HepG2 (cell line): Measurements from ENCODE around the gene STK32B. TPM values are rescaled to one million over a fixed set of nuclear protein-coding genes. Genes with fewer than 3 reads are reported as not detected.

Experiments
- ATAC-seq: fragments of 200-7000 bp; cut with Tn5 transposase; 3 replicates; pipeline ENCODE4 v1.9.1; 2020; ENCODE audit warnings: mild to moderate bottlenecking, moderate library complexity
- BruUV-seq: library from RNA; stranded (reverse); fragments of 400-500 nt; replicated peaks from 2 replicates; lab custom pipeline; 2021; lab: Mats Ljungman, UMichigan
- CTCF ChIA-PET: fragments of 300-600 bp; formaldehyde crosslinking; extraction: SDS; loops from one replicate; lab custom pipeline; 2021; ENCODE audit warnings: low total read pairs, inconsistent platforms, low intra/inter-chr PET ratio; lab: Yijun Ruan, JAX
- POLR2A ChIA-PET: fragments of 350-600 bp; sonication (Branson Sonifier 250); formaldehyde crosslinking; loops from one replicate; lab custom pipeline; 2020; ENCODE audit warnings: antibody characterized with exemption, inconsistent platforms; lab: Yijun Ruan, JAX
- DNase-seq: peaks from one replicate; pipeline ENCODE4 v3.0.0-alpha.2; 2015; ENCODE audit warnings: low spot score
- FAIRE-seq: peaks from 3 replicates; lab custom pipeline; 2011; peaks lifted over from hg19 to GRCh38; lab: Jason Lieb, UNC
- H2AFZ ChIP-seq: one replicate; pipeline ENCODE4 v1.6.1; 2011; ENCODE audit warnings: low read length, inconsistent platforms
- H3K27ac ChIP-seq: fragments of 300-600 bp; 3 replicates; pipeline ENCODE4 v1.8.0; 2011; ENCODE audit warnings: mixed run types, mild to moderate bottlenecking, mixed read lengths, low read length, inconsistent platforms; ENCODE audit not compliant: insufficient read depth; ENCODE audit errors: extremely low read length
- H3K27me3 ChIP-seq, 2 experiments: fragments of 200-600 bp in 1 of 2; 2 replicates in 1 of 2; 3 replicates in 1 of 2; pipeline versions ENCODE4 v1.6.0 to v1.8.0; 2011; ENCODE audit warnings: low read length in 2 of 2, mild to moderate bottlenecking in 2 of 2, moderate library complexity in 2 of 2, inconsistent platforms in 1 of 2; ENCODE audit not compliant: insufficient read depth in 2 of 2, control insufficient read depth in 1 of 2
- H3K36me3 ChIP-seq, 2 experiments: fragments of 200-600 bp in 1 of 2; replicated peaks in 1 of 2; 2 replicates in 1 of 2; 3 replicates in 1 of 2; pipeline versions ENCODE4 v1.5.1 to v1.8.0; 2011; ENCODE audit warnings: low read length in 2 of 2, inconsistent platforms in 1 of 2; ENCODE audit not compliant: insufficient read depth in 2 of 2, control insufficient read depth in 1 of 2
- H3K4me1 ChIP-seq: 2 replicates; pipeline ENCODE4 v1.5.1; 2012; ENCODE audit warnings: low read length, inconsistent platforms; ENCODE audit not compliant: insufficient read depth
- H3K4me2 ChIP-seq: 2 replicates; pipeline ENCODE4 v1.6.0; 2011; ENCODE audit warnings: low read depth, low read length, inconsistent platforms
- H3K4me3 ChIP-seq, 3 experiments: fragments of 200-600 bp in 1 of 3; sonication (generic), shearing (Covaris generic) in 1 of 3; replicated peaks in 1 of 3; 2 replicates each; pipeline ENCODE4 v1.5.1; 2011 to 2016; ENCODE audit warnings: low read length in 3 of 3, inconsistent platforms in 2 of 3, low read depth in 2 of 3, mild to moderate bottlenecking in 2 of 3, control low read depth in 1 of 3, mixed read lengths in 1 of 3; ENCODE audit not compliant: insufficient read depth in 1 of 3
- H3K79me2 ChIP-seq: one replicate; pipeline ENCODE4 v1.6.1; 2011; ENCODE audit warnings: low read length, inconsistent platforms; ENCODE audit not compliant: insufficient read depth
- H3K9ac ChIP-seq: 2 replicates; pipeline ENCODE4 v1.6.0; 2011; ENCODE audit warnings: mild to moderate bottlenecking, low read depth, low read length, inconsistent platforms; ENCODE audit not compliant: insufficient read depth
- H3K9me3 ChIP-seq: 2 replicates; pipeline ENCODE4 v1.5.1; 2012; ENCODE audit warnings: mild to moderate bottlenecking, low read length
- H4K20me1 ChIP-seq: 2 replicates; pipeline ENCODE4 v1.6.0; 2011; ENCODE audit warnings: inconsistent platforms, mild to moderate bottlenecking, low read length, moderate library complexity; ENCODE audit not compliant: insufficient read depth
- EHMT2 ChIP-seq: fragments of 200-600 bp; sonication (generic); IDR thresholded peaks from 2 replicates; pipeline ENCODE4 v1.7.0; 2017; ENCODE audit warnings: antibody characterized with exemption, low read depth, low read length, borderline replicate concordance
- GABPB1 ChIP-seq: IDR thresholded peaks from 2 replicates; pipeline ENCODE4 v1.6.1; 2016; ENCODE audit warnings: mild to moderate bottlenecking, missing genetic modification reagents, moderate library complexity, missing compliant biosample characterization
- MBD4 ChIP-seq: IDR thresholded peaks from 2 replicates; pipeline ENCODE4 v1.6.1; 2012; ENCODE audit warnings: low read length, inconsistent platforms, borderline replicate concordance
- MIER2 ChIP-seq: IDR thresholded peaks from 2 replicates; pipeline ENCODE4 v1.6.1; 2016; ENCODE audit warnings: missing biosample characterization, missing genetic modification reagents
- PCBP1 ChIP-seq: fragments of 200-400 bp; formaldehyde crosslinking; IDR thresholded peaks from 2 replicates; pipeline ENCODE4 v1.6.1; 2017; ENCODE audit warnings: mild to moderate bottlenecking, low read depth, low read length, borderline replicate concordance
- POLR2G ChIP-seq: fragments of 200-400 bp; formaldehyde crosslinking; IDR thresholded peaks from 2 replicates; pipeline ENCODE4 v1.6.1; 2018; ENCODE audit warnings: mild to moderate bottlenecking, low read depth, low read length, moderate library complexity
- REST ChIP-seq, 2 experiments: IDR thresholded peaks; 2 replicates each; pipeline ENCODE4 v1.6.1; 2011 to 2012; ENCODE audit warnings: low read length in 2 of 2, borderline replicate concordance in 1 of 2, low read depth in 1 of 2, mild to moderate bottlenecking in 1 of 2, moderate library complexity in 1 of 2
- SOX6 ChIP-seq, 2 experiments: fragments of 450-650 bp in 1 of 2; sonication (generic) in 1 of 2; formaldehyde crosslinking in 1 of 2; IDR thresholded peaks; 2 replicates each; pipeline versions ENCODE4 v1.4.0 to v1.6.1; 2017 to 2020; ENCODE audit warnings: antibody characterized with exemption in 1 of 2, mild to moderate bottlenecking in 1 of 2, missing genetic modification reagents in 1 of 2
- SP2 ChIP-seq: sonication (generic); formaldehyde crosslinking; IDR thresholded peaks from 2 replicates; pipeline ENCODE4 v1.5.1; 2020; ENCODE audit warnings: mild to moderate bottlenecking, missing genetic modification reagents
- UBTF ChIP-seq: sonication (generic); formaldehyde crosslinking; IDR thresholded peaks from 2 replicates; pipeline ENCODE4 v1.4.0; 2020; ENCODE audit warnings: mild to moderate bottlenecking, missing genetic modification reagents
- ZNF230 ChIP-seq: sonication (generic); formaldehyde crosslinking; IDR thresholded peaks from 2 replicates; pipeline ENCODE4 v1.4.0; 2020; ENCODE audit warnings: mild to moderate bottlenecking, missing genetic modification reagents
- WGBS: methylation state at CpG from one replicate; pipeline ENCODE4 v1.1.6; 2017; ENCODE audit warnings: low lambda C conversion rate; 5-methylcytosine and 5-hydroxymethylcytosine counted together
- in situ Hi-C: cut with HindIII; loops from 2 replicates; pipeline ENCODE4 v1.10.0; 2017; ENCODE audit warnings: low pct_unique_long_range_greater_than_20kb; ENCODE audit not compliant: extremely low pct_ligation_motif_present
- intact Hi-C: fragments of 100-400 bp; cut with micrococcal nuclease; formaldehyde crosslinking; loops from one replicate; pipeline ENCODE4 v1.10.0; 2022; ENCODE audit not compliant: unreplicated experiment
- polyA plus RNA-seq, 8 experiments: library from polyadenylated mRNA; depleted of rRNA in 3 of 8; stranded (reverse) in 7 of 8; unstranded in 1 of 8; fragments of >200 nt; fragmentation: Illumina TruSeq in 4 of 8; extraction: Trizol in 4 of 8; gene quantifications; 2 replicates each; pipeline versions ENCODE4 v1.2.1 to v1.2.3, GENCODE V29; 2011 to 2016; ENCODE audit warnings: low read depth in 4 of 8, missing spikeins in 1 of 8, mixed read lengths in 1 of 8; ENCODE audit not compliant: insufficient read depth in 1 of 8
- total RNA-seq, 5 experiments: library from RNA; depleted of rRNA; stranded (reverse); fragments of >200 nt; fragmentation: Illumina TruSeq; extraction: Trizol; gene quantifications; 2 replicates each; pipeline ENCODE4 v1.2.3, GENCODE V29; 2016; ENCODE audit warnings: low read depth in 1 of 5

STK32B gene
- total and polyA plus RNA-seq, 2 of the 13 experiments (the other 11 are each of a cell fraction or from before 2014, with no cell fraction given): not detected

DNA sequence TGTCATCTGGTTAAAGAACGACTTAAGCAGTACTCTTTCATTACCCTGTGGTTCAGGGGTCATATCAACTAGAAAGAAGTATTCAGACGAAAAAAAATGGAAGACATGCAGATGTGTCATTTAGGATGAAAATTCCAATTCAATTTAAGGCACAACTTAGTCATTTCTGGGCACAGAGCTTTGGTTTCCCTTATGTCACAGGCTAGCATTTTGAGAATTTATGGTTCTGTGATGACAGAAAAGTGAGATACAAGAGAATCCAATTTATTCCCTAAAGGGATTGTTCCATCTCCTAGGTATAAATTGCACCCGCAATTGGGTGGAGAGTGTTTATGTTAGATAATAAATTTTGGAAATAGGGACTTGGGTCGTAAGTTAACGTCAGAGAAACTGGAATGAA, 306.6 kb downstream of the STK32B start:
- Histone ChIP-seq H3K4me2 (no peak overlapping the region), H2AFZ (no peak overlapping the region), H3K4me3 (no peak overlapping the region), H3K9ac (no peak overlapping the region), H3K36me3 (no peaks in the 10 kb centered on the region), H3K27ac (no peak overlapping the region), H3K9me3 (no peaks in the 10 kb centered on the region), H3K4me1 (no peaks in the 10 kb centered on the region), H4K20me1 (no peaks in the 10 kb centered on the region), H3K27me3 (no peaks in the 10 kb centered on the region; a peak in 1 of 5 replicates), H3K79me2 (no peaks in the 10 kb centered on the region)
- BruUV-seq: no TSS peak
- POLR2A ChIA-PET: no interaction called here
- TF ChIP-seq SOX6 (IDR thresholded peaks at IDR 0.05) (no peak), SOX6 (CRISPR knock-in tag; IDR thresholded peaks at IDR 0.05) (no peak), UBTF (CRISPR knock-in tag) (no peak), SP2 (CRISPR knock-in tag) (no peak), MBD4 (no peak), POLR2G (no peak), PCBP1 (no peak)
- FAIRE-seq (no peak), DNase-seq (no peak), ATAC-seq (no peak)
- WGBS: under 1% methylated on average over 5 of the region's 5 CpGs
- CTCF ChIA-PET: no interaction called here
- intact Hi-C loops (no loop called here), in situ Hi-C loops (no loop called here)

- Histone ChIP-seq H2AFZ (no peak overlapping the region), H3K79me2 (no peaks in the 10 kb centered on the region), H3K27me3 (no peaks in the 10 kb centered on the region), H3K9ac (no peak overlapping the region), H3K4me1 (no peaks in the 10 kb centered on the region), H3K36me3 (no peaks in the 10 kb centered on the region), H4K20me1 (no peaks in the 10 kb centered on the region), H3K4me3 (no peak overlapping the region), H3K27ac (no peak overlapping the region), H3K4me2 (no peak overlapping the region), H3K9me3 (no peaks in the 10 kb centered on the region)
- intact Hi-C loops (no loop called here), in situ Hi-C loops (no loop called here)
- WGBS: 17% methylated on average over 5 of the region's 5 CpGs
- ChIA-PET CTCF (no interaction called here), POLR2A (no interaction called here)
- TF ChIP-seq REST (IDR thresholded peaks at IDR 0.05; ENCODE audit: borderline replicate concordance in 1 of 2, low read depth in 1 of 2, low read length in 2 of 2): peak; percentile 39 to 93
- TF ChIP-seq MIER2: peak; percentile 92
- peak; percentile 97 for TF ChIP-seq EHMT2
- TF ChIP-seq ZNF230 (CRISPR knock-in tag): no peak
- no peak for TF ChIP-seq GABPB1
- no peak for DNase-seq
- BruUV-seq: no TSS peak
- ATAC-seq: no peak
- FAIRE-seq: no peak
Measured at GRCh38 chr4:5361968-5362367, 310.7 kb downstream of the STK32B start.
